Measurements from ENCODE around the gene DGKQ.

DGKQ gene

GRCh38 chr4:960636-961350 lies 12.6 kb downstream of the DGKQ start:
- peak; percentile 43 for DNase-seq

- DNase-seq, result peak; percentile 26
Measured at GRCh38 chr4:960140-960635, 13.2 kb downstream of the DGKQ start.

DNA sequence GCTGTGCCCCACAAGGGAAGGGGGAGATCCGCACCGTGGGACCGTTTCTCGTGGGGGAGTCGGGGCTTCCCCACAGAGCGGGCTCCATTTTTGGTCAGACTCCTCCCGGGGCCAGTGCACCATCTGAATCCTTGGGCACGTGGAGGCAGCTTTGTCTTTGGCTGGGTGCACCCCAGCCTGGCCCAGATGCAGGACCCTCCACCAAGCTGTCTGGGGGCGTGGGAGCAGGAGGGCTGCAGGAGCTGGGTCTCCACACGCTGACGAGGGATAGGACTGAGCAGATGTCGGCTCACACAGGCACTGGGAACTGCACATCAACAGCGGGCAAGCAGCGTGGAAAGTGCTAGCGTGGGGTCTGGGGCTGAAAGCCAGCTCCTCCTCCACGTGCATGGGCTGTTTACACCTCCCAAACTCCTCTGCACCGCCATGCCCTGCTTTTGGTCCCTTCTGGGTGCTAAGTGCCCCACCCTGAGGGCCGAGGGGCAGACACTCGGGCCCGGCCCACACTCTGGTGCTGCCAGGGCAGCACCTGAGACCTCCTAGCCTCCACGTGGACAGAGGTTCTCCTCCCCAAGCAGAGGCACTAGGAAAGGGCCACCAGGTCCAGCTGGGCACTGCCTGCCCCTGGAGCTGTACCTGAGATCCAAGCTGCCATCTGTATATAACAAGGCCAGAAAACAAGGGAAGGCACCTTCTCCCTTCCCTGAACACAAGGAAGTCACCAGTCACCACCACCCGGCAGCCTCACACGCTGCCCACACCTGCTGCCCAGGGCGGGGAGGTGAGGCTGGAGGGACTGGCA lies 13.8 kb downstream of the DGKQ start:
- peak; percentile 33 for DNase-seq

GRCh38 chr4:958696-959337 lies 14.6 kb downstream of the DGKQ start:
- peak; percentile 13 for DNase-seq

DNA sequence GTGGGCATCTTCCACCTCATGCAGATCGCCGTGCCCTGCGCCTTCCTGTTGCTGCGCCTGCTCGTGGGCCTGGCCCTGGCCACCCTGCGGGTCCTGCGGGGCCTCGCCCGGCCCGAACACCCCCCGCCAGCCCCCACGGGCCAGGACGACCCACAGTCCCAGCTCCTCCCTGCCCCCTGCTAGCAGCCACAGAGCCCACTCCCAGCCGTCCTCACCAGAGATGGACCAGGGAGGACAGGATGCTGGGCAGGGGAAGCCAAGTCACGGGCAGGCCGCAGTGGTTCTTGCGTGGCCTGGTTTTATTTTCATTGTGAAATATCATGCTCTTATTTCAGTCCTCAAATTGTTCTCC lies 15.1 kb downstream of the DGKQ start:
- no peak for DNase-seq

DNA sequence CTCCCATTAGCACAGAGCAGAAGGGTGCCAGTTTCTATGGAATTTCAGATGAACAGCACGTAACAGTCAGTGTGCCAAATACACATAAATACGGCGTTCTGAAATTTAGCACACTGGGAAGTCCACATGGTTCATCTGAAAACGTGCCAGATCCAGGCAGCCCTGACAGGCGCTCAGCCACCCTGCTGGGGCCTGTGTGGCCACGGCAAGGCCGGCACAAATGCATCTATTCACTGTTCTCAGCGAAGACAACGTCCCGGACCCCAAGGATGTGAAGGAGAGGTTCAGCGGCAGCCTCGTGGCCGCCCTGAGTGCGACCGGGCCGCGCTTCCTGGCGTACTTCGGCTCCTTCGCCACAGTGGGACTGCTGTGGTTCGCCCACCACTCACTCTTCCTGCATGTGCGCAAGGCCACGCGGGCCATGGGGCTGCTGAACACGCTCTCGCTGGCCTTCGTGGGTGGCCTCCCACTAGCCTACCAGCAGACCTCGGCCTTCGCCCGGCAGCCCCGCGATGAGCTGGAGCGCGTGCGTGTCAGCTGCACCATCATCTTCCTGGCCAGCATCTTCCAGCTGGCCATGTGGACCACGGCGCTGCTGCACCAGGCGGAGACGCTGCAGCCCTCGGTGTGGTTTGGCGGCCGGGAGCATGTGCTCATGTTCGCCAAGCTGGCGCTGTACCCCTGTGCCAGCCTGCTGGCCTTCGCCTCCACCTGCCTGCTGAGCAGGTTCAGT lies 15.6 kb downstream of the DGKQ start:
- DNase-seq, result peak; percentile 29

GRCh38 chr4:957231-957580 lies 16.2 kb downstream of the DGKQ start:
- DNase-seq, result peak; percentile 23

GRCh38 chr4:956531-957230 lies 16.7 kb downstream of the DGKQ start:
- peak; percentile 29 for DNase-seq

DNA sequence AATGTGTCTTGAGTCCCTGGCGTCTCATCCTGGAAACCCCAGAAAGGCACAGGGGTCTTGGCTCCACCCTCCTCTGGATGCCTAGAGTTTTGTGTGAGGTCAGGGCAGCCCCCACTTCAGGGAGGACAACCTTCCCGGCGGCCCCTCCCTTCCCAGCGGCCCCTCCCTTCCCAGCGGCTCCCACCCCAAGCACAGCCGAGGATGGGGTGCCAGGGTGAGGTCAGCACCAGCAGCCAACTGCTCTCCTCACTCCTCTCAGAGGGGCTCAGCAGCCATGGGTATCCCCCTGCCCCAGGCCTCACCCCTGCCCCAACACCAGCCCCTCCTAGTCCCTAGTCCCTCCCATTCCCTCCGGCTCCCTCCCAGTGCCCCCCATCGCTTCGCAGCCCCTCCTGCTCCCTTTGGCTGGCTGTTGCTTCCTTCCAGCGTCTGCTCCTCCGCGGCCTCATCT lies 17.4 kb downstream of the DGKQ start:
- no peak for DNase-seq

GRCh38 chr4:955161-955921 lies 18.0 kb downstream of the DGKQ start:
- DNase-seq, result peak; percentile 13

DNA sequence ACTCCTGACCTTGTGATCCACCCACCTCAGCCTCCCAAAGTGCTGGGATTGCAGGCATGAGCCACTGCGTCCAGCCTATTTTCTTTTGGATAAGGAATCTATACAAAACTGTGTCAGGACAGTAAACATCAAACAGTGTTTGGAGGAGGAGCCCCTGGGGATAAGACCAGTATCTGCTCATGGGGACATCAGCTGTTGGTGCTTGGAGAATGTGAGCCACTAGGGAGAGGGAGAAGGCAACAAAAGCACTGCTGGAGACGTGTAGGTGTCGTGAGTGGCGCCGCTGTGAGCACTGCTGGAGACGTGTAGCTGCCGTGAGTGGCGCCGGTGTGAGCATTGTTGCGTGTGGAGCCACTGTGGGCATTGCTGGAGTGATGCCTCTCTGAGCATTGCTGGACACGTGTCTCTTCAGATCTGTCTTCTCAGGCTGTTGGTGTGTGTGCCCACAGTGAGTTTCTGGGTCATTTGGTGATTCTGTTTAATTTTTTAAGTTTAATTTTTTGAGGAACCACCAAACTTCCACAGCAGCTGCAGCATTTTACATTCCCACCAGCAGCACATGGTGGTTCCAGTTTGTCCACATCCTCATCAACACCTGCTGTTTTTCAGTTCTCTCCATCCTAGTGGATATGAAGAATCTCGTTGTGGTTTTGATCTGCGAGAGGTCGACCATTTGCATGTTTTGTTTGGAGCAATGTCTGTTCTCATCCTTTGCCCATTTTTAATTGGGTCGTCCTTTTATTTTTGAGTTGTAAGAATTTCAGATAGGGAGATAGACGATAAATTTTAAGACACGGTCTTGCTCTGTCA lies 19.0 kb downstream of the DGKQ start:
- DNase-seq, result no peak

- no peak for DNase-seq
Measured at GRCh38 chr4:953574-953915, 19.8 kb downstream of the DGKQ start.

DNA sequence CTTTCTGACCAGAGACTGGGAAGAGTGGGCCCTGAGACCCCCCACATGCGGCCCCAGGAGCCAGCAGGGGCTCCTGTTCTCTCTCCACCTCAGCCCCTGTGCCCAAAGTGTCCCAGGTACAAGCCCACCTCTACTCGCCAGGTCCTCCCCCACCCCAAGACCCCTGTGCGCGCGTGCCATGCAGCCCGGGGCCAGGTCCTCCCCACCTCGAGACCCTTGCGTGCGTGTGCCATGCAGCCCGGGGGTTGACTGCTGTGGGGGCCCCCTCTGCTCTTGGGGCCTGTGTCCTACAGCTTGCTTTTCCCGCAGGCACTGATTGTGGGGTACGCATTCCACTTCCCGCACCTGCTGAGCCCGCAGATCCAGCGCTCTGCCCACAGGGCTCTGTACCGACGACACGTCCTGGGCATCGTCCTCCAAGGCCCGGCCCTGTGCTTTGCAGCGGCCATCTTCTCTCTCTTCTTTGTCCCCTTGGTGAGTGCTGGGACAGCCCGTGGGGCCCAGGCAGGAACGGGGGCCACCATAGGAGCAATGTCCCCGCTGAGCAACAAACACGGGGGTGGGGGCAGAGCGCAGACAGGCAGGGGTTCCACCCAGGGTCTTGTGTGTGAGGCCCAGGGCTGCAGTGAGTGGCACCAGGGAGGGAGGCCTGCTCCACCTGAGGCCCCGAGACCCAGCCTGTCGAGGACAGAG lies 20.3 kb downstream of the DGKQ start:
- no peak for DNase-seq

DNA sequence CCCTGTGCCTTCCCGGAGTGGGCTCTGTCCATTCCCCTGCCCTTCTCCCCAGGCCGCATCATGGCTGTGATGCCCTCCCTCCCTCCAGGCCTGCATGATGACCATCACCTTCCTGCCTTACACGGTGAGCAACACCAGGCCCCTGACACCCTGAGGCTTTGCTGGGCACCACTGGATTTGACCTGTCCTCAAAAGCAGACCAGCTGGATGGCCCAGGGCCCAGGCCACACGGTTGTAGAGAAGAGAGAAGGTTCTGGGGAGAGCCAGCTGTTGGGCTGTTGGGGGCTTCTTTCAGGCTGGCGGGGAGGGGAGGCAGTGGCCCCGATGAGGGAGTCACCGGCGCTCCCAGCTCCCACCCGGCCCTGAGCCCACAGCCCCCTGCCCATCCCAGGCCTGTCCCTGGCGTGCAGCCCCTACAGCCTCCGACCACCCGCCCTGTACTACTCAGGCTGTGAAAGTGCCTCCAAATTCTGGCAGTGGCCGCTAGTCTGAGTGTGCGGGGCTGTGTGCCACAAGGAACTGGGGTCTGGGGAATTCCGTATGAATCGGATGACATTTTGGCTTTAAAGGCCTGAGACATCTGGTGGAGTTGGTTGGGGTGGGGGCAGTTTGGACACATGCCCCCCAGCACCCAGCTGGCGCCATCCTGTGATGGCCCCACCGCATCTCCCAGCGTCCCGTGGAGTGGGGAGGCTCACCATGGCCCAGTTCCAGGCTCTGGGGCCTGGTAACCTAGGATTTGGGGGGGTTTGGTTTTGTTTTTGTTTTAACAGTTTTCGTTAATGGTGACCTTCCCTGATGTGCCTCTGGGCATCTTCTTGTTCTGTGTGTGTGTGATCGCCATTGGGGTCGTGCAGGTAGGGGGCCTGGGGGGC lies 21.5 kb downstream of the DGKQ start:
- DNase-seq, result no peak

GRCh38 chr4:951186-951585 lies 22.2 kb downstream of the DGKQ start:
- peak; percentile 7 for DNase-seq

GRCh38 chr4:950136-951020 lies 23.0 kb downstream of the DGKQ start:
- DNase-seq, result peak; percentile 14

GRCh38 chr4:949656-950055 lies 23.7 kb downstream of the DGKQ start:
- no peak for DNase-seq

DNA sequence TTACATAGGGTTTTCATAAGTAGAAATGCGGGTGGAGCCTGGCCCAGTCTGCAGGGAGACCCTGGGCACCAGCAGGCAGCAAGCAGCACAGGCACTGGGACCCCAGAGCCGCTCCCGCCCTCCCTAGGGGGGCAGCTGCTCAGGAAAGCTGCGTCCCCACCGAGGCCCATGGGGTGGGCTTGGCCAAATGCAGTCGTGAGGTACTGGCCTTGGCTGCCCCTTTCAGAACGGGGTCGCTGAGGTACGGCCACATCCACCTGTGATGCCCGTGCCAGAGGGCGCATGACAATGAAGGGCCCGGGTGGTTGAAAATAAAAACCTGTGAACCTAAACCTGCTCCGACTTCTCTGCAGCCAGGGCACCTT lies 24.5 kb downstream of the DGKQ start:
- DNase-seq, result no peak
